Rectal smooth muscle tissue (tissue), 1 donor: Measurements from ENCODE around the gene CYSTM1.

Source experiments
- H3K27ac ChIP-seq: one replicate; pipeline ENCODE4 v1.7.0; 2013; ENCODE audit warnings: low read depth, low read length, inconsistent platforms
- H3K27me3 ChIP-seq: one replicate; pipeline ENCODE4 v1.7.0; 2013; ENCODE audit warnings: low read length; ENCODE audit not compliant: control insufficient read depth, insufficient read depth
- H3K36me3 ChIP-seq: one replicate; pipeline ENCODE4 v1.7.0; 2013; ENCODE audit warnings: low read length; ENCODE audit not compliant: control insufficient read depth, insufficient read depth
- H3K4me1 ChIP-seq: one replicate; pipeline ENCODE4 v1.7.0; 2013; ENCODE audit warnings: low read length; ENCODE audit not compliant: control insufficient read depth, insufficient read depth
- H3K4me3 ChIP-seq: one replicate; pipeline ENCODE4 v1.7.0; 2013; ENCODE audit warnings: low read length
- H3K9ac ChIP-seq: one replicate; pipeline ENCODE4 v1.7.0; 2013; ENCODE audit warnings: low read length

Gene CYSTM1

DNA sequence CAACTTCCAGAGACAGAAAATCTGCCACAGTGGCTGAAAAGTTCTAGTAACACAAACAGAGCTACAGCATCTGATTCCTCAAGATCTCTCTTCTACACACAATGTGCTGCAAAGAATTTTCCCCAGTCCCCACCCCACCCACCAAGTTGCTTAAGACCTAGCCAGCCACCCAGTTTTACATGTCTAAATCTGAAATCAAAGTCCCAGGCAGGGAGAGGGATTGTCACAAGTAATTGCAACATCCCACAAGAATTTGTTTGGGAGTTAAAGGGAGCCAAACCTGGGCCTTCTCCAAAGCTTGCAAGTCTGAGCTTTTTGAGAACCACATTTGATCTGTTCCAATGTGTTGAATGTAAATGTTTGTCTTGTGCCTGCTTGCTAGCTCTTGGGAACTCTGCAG, 33.7 kb upstream of the CYSTM1 start:
- Histone ChIP-seq H3K9ac (no peak overlapping the region), H3K36me3 (no peaks in the 10 kb centered on the region), H3K4me1 (peaks cover 4% of the 10 kb centered on the region), H3K27me3 (peaks cover 2% of the 10 kb centered on the region), H3K27ac (no peak overlapping the region), H3K4me3 (no peak overlapping the region)

DNA sequence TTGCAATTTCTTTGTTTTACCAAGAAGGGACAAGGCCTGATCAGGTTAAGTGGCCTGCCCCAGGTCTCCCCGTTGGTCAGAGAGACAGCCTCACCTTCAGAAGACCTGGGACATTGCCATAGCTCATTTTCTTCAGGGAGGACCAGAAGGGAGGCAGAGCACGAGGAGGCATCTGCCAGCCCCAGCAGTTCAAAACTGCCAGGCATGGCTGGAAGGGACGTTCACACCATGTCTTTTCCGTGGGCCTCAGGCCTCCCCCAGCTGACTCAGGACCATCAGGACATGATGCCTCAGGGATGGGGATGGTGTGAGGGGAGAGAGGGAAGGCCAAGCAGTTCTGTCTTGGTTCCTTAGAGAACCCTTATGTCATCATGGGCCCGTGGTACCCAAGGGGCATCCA, 32.7 kb upstream of the CYSTM1 start:
- Histone ChIP-seq H3K27me3 (peaks cover 2% of the 10 kb centered on the region), H3K4me1 (peaks cover 4% of the 10 kb centered on the region), H3K4me3 (no peak overlapping the region), H3K27ac (no peak overlapping the region), H3K9ac (no peak overlapping the region), H3K36me3 (no peaks in the 10 kb centered on the region)

DNA sequence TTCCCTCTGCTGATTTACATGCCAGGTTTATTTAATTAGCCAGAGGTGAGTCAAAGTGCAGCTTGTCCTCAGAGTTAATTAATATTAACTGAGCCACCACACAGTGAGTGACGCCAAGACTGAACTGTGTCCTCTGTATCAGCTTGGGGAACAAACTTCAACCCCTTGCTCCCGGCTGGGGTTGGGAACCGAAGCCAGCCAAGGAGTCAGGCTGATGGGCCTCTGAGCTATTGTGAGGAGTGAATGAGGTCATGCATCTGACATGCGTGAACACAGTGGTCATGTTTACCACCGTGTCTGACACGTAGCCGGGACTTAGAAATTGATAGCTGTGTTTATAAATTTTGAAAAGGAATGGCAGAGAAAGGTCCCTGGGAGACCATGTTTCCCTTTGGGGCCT, 32.1 kb upstream of the CYSTM1 start:
- H3K36me3 ChIP-seq, result no peaks in the 10 kb centered on the region
- H3K4me1 ChIP-seq, result peaks cover 4% of the 10 kb centered on the region
- H3K4me3 ChIP-seq, result no peak overlapping the region
- peaks cover 2% of the 10 kb centered on the region for H3K27me3 ChIP-seq
- no peak overlapping the region for H3K27ac ChIP-seq
- H3K9ac ChIP-seq, result no peak overlapping the region

DNA sequence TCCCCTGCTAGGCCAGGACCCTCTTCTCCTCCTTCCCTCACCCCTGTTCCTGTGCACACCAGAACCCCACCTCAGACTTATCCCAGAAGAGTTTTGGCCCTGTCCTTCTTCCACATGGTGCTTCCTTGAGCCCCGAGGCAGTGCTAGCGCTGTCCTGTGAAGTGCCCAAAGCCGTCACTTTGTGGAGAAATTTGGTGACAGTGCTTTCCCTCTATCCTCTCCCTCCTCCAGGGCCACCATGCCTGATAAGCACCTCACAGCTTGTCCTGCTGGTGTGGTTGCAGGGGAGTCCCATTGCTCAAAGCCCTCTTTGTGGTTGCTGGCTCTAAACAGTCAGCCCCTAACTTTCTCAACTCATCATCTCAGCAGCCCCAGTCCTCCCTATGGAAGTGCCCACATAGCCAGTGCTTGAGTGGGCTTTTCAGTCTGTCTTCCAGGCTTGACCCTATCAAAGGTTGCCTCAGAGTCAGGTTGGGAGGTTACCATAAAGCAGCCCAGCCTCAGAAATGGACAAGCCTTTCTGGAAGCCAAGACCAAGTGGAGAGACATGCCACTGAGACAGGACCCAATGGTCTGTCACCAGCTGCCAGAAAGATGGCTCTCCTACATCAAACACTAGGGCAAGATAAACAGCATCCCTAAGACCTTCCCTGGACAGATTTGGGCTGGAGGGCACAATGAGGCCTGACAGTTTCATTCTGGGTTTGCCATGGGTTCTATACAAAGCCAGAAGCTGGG, 31.3 kb upstream of the CYSTM1 start:
- Histone ChIP-seq H3K4me1 (peaks cover 4% of the 10 kb centered on the region), H3K4me3 (no peak overlapping the region), H3K9ac (no peak overlapping the region), H3K27ac (no peak overlapping the region), H3K27me3 (peaks cover 2% of the 10 kb centered on the region), H3K36me3 (no peaks in the 10 kb centered on the region)

DNA sequence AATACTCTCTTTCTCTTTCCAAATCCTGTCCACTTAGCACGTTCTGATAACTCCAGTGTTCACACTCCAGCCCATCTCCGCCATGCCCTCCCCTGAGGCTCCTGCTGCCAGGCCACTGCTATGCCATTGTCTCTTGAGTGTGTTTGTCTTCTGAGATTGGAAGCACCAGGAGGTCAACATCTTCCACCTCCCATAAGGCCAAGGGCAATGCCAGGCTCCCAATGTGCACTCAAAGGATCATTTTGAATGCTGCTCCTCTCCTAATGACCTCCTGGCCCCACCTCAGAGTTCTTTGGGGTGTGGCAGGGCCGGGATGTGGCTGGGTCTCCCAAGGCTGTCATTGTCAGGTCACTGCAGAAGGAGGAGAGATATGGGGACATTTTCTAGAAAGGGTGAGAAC, 29.7 kb upstream of the CYSTM1 start:
- peaks cover 4% of the 10 kb centered on the region for H3K4me1 ChIP-seq
- H3K36me3 ChIP-seq, result no peaks in the 10 kb centered on the region
- no peak overlapping the region for H3K27ac ChIP-seq
- H3K27me3 ChIP-seq, result peaks cover 2% of the 10 kb centered on the region
- H3K4me3 ChIP-seq, result peak overlapping the region; percentile 50
- no peak overlapping the region for H3K9ac ChIP-seq

DNA sequence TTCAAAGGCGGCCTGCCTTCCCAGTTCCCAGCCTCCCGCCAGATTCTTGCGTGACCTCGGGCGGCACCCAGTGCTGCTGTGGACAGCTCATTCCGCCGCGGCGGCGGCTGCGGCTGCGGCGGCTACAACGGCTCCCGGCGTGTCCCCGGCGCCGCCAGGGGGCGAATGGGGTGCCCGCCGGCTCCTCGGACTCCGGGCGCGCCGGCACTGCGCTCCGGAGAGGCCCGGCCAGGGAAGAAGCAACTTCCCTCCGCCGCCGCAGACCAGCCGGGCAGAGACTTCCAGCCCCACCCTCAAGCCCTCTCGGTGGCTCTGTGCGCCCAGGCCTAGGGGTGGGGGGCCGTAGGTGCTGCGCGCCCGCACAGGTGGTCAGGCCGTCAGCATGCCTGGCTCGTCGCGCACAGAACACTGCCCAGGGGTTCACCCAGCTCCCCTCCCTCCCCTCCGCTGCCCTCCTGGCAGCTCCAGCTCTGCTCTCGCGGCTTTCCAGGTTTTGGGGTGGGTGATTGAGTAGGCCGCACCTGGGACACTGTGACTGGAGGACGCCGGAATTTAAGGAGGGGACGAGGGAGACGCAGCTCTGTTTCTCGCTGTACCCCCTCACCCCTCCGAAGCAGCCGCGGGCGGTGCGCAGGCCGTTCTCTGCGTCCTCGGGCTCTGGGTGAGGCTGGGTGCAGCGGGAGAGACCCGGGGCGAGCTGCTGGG, 29.0 kb upstream of the CYSTM1 start:
- H3K36me3 ChIP-seq, result no peaks in the 10 kb centered on the region
- H3K4me3 ChIP-seq, result peak overlapping the region; percentile 51
- peaks cover 2% of the 10 kb centered on the region for H3K27me3 ChIP-seq
- H3K4me1 ChIP-seq, result peaks cover 4% of the 10 kb centered on the region
- H3K27ac ChIP-seq, result no peak overlapping the region
- no peak overlapping the region for H3K9ac ChIP-seq

DNA sequence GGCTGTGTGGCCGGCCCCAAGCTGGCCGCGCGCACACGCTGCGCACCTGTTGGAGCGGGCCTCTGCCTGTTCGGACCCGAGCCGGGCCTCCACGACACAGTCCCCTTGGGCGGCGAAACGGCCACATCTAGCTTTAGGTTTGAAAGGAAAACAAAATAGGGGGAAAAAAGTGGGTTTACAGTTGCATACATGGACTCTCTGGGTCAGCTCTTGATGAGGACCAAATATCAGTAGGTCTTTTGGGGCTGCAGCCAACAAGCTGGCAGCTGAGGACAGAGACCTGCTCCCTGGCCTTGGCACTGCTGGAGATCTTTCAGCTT, 28.5 kb upstream of the CYSTM1 start:
- no peaks in the 10 kb centered on the region for H3K36me3 ChIP-seq
- H3K9ac ChIP-seq, result no peak overlapping the region
- peaks cover 2% of the 10 kb centered on the region for H3K27me3 ChIP-seq
- H3K4me3 ChIP-seq, result peak overlapping the region; percentile 51
- peaks cover 4% of the 10 kb centered on the region for H3K4me1 ChIP-seq
- no peak overlapping the region for H3K27ac ChIP-seq

DNA sequence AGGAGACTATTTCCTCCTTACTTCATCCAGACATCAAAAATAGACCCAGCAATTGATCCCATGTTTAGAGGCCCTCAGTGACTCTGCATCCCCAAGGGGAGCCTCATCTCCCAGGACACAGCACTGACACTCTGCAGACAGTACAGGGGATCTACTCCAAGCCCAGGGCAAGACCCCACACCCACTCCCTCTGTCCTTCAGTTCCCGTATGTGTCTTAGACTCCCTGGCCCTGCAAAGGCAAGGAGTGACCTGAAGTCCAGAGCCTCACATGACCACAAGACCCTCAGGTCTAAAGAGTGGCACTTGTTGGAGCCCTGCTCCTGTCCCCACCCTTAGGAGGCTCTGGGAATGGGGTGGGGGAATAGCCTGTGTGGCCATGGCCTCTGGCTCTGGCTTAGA, 27.5 kb upstream of the CYSTM1 start:
- Histone ChIP-seq H3K4me1 (peaks cover 4% of the 10 kb centered on the region), H3K4me3 (no peak overlapping the region), H3K36me3 (no peaks in the 10 kb centered on the region), H3K9ac (no peak overlapping the region), H3K27ac (no peak overlapping the region), H3K27me3 (peaks cover 2% of the 10 kb centered on the region)

DNA sequence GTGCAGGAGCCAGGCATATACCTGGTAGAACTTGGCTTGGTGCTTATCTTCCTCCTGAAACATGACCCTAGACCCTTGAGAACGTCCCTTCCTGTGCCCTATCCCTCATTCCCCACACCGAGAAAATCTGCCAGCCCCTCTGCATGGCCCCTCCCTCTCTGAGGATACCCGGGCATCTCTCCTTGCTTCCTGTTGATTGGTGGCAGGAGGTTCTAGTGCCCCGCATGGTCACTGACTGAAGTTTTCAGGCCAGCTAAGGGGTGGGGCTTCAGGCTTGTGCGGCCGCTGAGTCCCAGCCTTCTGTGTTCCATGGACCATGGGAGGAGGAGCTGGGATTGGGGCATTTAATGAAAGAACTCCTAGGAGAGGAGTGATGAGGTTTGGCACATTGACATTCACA, 26.5 kb upstream of the CYSTM1 start:
- Histone ChIP-seq H3K36me3 (no peaks in the 10 kb centered on the region), H3K27me3 (peaks cover 2% of the 10 kb centered on the region), H3K4me3 (no peak overlapping the region), H3K9ac (no peak overlapping the region), H3K4me1 (peaks cover 4% of the 10 kb centered on the region), H3K27ac (no peak overlapping the region)

DNA sequence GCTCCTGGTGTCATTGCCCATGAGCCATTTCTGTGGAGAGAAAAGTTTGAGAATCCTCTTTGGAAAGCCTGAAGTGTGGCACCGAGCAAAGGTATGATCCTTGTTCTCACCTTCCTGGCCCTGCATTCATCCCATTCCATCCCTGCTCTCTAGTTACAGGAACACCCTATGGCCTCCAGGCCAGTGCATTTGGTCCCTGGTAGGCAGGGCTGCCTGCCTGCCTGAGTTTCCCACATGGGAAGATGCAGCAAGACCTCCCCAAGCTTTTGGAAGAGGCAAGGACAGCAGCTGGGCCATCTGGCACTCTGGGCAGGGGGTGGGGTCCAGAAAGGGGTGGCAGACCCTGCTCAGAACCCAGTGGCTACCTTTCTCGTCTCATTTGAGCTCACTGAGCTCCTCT, 24.8 kb upstream of the CYSTM1 start:
- no peak overlapping the region for H3K4me3 ChIP-seq
- peaks cover 4% of the 10 kb centered on the region for H3K4me1 ChIP-seq
- H3K27me3 ChIP-seq, result peaks cover 2% of the 10 kb centered on the region
- H3K36me3 ChIP-seq, result no peaks in the 10 kb centered on the region
- H3K9ac ChIP-seq, result no peak overlapping the region
- H3K27ac ChIP-seq, result no peak overlapping the region

DNA sequence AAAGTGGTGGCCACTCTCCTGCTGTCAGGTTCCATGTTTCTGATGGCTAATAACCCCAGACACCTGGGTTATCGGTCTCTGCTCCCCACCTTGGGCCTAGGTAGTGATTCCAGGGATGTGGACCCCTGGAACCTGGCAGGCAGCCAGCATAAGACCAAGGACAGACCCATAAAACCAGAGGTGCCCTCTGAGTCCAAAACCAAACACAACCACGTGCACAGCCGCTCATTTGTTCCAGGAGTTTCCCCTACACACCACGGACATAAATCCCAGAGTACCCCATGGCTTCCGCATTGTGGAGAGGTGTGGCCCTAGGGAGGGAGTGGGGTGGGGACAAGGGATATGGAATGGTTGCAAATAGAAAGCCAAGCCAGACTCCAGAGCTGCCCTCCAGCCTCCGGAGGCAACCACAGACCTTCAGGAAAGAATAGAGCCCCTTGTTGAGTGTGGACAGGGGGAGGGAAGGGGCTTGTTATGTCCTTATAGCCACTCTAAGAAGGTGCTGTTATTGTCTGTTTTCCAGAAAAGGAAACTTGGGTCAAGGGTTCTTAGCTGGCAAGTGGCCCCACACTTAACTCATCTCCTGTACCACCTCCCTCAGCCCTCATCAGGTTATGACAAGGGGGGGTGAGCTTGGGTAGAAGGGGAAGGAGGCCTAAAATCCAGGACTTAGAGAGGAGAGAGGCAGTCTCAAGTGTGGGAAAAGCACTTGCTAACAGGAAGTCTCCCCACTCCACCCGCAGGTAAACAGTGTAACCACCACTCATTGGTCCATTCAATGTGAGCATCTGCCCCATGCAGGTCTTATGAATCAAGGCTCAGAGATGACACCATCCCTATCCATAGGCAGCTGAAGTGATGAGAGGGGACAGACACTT, 23.6 kb upstream of the CYSTM1 start:
- H3K4me3 ChIP-seq, result no peak overlapping the region
- no peaks in the 10 kb centered on the region for H3K36me3 ChIP-seq
- no peak overlapping the region for H3K27ac ChIP-seq
- no peak overlapping the region for H3K9ac ChIP-seq
- H3K4me1 ChIP-seq, result no peaks in the 10 kb centered on the region
- no peaks in the 10 kb centered on the region for H3K27me3 ChIP-seq
